Colon (tissue), 2 donors: ENCODE results near the gene CFTR.
"Not testable (repeated sequence)": the region's sequence is repeated elsewhere in the genome, so short reads cannot be mapped to it uniquely, and the experiment has no call there.

Source experiments
- FAIRE-seq: peaks from 2 replicates; lab custom pipeline; 2012; peaks lifted over from hg19 to GRCh38; lab: Jason Lieb, UNC
- donor health status: control.
- donor health status: control.

The CFTR gene

GRCh38 chr7:117495308-117495707 lies 15.5 kb downstream of the CFTR start:
- no peak for FAIRE-seq

DNA sequence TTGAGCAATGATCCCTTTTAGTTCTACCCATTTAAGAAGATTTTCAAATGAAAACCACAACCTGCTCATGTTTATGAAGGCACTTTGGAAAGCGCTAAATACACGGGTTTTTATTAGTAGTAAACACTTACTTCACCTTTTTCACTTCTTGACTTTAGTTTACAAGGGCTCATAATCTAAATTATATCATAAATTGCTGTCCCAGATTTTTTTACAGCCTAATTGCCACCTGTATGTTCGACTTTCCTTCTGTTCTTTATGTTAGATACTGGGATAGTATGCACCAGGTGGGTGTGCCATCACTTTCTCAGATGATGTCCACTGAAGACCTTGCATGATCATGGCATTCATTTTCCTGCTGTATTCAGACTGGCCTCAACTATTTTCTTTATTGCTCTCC lies 22.5 kb downstream of the CFTR start:
- FAIRE-seq, result peak; percentile 53

GRCh38 chr7:117505238-117505637 lies 25.4 kb downstream of the CFTR start:
- FAIRE-seq, result no peak

- FAIRE-seq, result no peak
These were observed 28.9 kb downstream of the CFTR start for GRCh38 chr7:117508676-117509075.

DNA sequence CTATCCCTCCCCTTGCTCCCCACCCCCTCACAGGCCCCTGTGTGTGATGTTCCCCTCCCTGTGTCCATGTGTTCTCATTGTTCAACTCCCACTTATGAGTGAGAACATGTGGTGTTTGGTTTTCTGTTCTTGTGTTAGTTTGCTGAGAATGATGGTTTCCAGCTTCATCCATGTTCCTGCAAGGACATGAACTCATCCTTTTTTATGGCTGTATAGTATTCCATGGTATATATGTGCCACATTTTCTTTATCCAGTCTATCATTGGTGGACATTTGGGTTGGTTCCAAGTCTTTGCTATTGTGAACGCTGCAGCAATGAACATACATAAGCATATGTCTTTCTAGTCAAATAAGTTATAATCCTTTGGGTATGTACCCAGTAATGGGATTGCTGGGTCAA lies 37.4 kb downstream of the CFTR start:
- not testable (repeated sequence) for FAIRE-seq

DNA sequence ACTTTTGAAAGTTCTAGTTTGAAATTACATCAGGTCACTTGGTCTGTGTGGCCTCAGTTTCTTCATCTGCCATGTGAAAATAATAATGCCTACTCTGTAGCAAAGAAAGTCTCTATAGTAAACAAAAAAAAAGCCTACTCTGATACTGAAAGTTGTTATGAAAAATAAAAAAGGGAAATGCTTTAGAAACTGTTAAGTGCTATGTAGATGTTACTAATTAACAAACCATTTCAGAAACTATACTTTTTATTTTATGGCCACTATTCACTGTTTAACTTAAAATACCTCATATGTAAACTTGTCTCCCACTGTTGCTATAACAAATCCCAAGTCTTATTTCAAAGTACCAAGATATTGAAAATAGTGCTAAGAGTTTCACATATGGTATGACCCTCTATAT lies 50.6 kb downstream of the CFTR start:
- peak; percentile 57 for FAIRE-seq

DNA sequence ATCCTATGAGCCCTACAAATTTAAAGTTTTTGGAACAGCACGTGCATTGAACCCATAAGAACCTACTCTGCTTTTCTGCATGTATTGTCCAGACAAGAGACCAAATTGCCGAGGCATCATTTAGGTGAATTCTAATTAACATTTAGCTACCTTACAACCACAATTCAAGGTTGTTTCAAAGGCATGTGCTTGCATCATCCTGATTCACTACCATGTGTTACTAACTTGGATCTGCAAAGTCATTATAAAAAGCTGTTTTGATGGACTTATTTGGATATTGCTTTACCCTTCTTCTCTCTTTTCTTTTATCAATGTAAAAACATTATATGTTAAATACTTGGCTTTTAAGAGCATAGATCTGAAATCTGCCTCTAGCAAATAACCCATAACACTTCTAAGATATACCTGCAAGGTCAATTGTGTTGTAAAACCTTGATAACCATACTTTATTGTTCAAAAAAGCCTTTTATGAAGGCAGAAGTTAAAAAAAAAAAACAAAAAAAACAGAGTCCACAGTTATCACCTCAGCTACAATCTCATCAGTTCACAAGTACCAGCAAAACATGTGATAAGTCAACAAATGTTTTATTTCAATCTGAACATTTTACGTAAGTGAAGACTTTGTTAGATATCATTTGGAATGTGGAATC lies 51.9 kb downstream of the CFTR start:
- peak; percentile 83 for FAIRE-seq

DNA sequence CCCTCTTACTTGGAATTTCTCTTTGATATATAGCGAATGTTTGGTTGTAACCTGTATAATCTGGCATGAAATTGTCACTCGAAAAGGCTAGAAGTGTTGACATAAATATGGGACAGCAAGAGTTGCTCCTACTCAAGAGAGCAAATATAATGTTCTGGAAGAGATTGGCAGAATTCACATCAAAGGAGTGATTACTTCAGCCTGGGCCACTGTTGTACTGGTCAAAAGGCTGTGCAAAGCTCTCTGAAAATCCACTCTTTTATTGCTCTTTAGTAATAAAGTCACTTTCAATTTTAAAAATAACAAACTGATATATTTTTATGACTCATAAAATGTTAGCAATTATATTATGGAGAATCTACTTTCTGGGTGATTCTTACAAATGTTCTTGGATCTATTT lies 58.2 kb downstream of the CFTR start:
- peak; percentile 78 for FAIRE-seq

- no peak for FAIRE-seq
These were observed 64.2 kb downstream of the CFTR start for GRCh38 chr7:117544061-117544460.

DNA sequence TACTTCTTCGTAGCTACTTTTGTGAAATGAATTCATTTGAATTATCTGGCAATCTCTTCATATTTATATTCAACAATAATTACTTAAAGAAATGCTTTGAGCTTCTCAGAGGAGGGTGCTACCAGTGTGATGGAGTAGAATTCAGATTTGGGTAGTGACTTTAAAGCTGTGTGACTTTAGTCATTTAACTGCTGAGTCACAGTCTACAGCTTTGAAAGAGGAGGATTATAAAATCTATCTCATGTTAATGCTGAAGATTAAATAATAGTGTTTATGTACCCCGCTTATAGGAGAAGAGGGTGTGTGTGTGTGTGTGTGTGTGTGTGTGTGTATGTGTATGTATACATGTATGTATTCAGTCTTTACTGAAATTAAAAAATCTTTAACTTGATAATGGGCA lies 68.2 kb downstream of the CFTR start:
- no peak for FAIRE-seq

GRCh38 chr7:117550625-117551024 lies 70.8 kb downstream of the CFTR start:
- no peak for FAIRE-seq

- FAIRE-seq, result no peak
These were observed 72.8 kb downstream of the CFTR start for GRCh38 chr7:117552660-117553059.

- FAIRE-seq, result peak; percentile 24
These were observed 75.4 kb downstream of the CFTR start for GRCh38 chr7:117555260-117555659.

GRCh38 chr7:117559391-117559790 lies 79.6 kb downstream of the CFTR start:
- no peak for FAIRE-seq

DNA sequence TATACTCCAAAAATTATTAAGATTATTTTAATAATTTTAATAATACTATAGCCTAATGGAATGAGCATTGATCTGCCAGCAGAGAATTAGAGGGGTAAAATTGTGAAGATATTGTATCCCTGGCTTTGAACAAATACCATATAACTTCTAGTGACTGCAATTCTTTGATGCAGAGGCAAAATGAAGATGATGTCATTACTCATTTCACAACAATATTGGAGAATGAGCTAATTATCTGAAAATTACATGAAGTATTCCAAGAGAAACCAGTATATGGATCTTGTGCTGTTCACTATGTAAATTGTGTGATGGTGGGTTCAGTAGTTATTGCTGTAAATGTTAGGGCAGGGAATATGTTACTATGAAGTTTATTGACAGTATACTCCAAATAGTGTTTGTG lies 80.2 kb downstream of the CFTR start:
- no peak for FAIRE-seq

GRCh38 chr7:117562759-117563158 lies 82.9 kb downstream of the CFTR start:
- no peak for FAIRE-seq

DNA sequence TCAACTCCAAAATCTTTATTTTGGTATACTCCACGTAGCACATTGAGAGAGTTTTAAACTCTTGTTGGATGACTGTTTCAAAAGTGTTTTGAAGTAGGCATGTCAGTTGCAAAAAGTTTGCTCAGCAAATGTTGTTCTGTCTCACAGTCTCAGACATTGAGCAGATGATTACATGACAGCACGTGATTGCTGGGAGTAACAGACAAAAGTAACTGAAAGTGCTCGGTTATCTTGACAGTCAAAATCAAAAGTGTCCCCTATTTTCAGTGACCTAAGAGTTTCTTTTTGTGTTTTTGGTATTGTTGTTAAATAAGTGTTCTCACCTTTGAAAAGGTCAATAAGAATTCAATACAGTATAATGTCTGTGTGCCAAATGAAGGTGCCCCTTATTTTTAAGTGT lies 84.3 kb downstream of the CFTR start:
- FAIRE-seq, result no peak

GRCh38 chr7:117564627-117565026 lies 84.8 kb downstream of the CFTR start:
- no peak for FAIRE-seq

GRCh38 chr7:117565226-117565625 lies 85.4 kb downstream of the CFTR start:
- FAIRE-seq, result no peak

- no peak for FAIRE-seq
These were observed 88.0 kb downstream of the CFTR start for GRCh38 chr7:117567781-117568180.

DNA sequence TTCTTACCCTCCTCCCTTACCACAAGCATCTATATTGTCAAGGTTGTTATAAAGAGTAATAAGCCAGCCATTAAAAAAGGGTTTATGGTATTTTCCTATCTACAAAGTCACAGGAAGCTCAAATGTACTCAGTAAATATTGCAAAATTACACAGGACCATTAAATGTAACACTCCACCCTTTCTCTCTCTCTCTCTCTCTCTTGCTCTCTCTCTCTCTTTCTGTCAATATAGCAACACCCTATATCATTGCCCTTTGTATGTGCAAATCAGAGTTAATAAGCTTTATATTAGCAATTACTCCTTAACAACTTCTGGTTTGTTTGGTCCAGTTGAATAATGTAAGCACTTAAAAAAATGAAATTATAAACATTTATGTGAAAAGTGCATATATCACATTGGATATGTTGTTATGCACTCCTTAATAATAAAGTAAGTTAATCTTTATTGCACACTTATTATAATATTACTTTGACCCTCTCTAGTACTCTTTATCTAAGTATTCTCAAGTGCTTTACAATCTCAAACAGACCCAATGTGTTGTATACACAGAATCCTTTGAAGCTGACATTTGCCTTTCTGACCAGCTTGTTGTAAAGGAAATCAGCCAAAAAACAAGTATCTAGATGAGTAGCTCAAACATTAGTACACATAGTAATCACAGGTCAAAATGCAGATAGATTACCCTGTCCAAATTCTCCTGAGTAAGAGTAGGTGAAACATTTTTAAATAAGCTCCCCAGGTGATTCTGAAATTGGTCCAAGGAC lies 93.2 kb downstream of the CFTR start:
- peak; percentile 45 for FAIRE-seq

- FAIRE-seq, result no peak
These were observed 101.6 kb downstream of the CFTR start for GRCh38 chr7:117581424-117581823.

- FAIRE-seq, result no peak
These were observed 102.4 kb downstream of the CFTR start for GRCh38 chr7:117582219-117582704.

- no peak for FAIRE-seq
These were observed 108.1 kb downstream of the CFTR start for GRCh38 chr7:117587931-117588330.
